ENCODE measurements around the gene CACNA1H. TPM values are rescaled to one million over a fixed set of nuclear protein-coding genes. Genes with fewer than 3 reads are reported as not detected.
A peak's percentile ranks its signal among the peaks of the same experiment; 100 is the strongest.

Gene CACNA1H
- total RNA-seq, 4 donors from 2014 or later: 225 to 361 (median 259) TPM

- Histone ChIP-seq H3K27ac (replicated peaks in 1 of 4) (peak overlapping the region; percentile 77 to 88 (median 83)), H3K4me1 (peaks cover 0 to 77% (median 67%) of the 10 kb centered on the region in 4 donors)
- intact Hi-C loops (cut with DNase I): loop anchor here (2.0 to 5.0 kb wide), 2 partner anchors 42 to 87 kb away; partner anchors contain the start of gene CACNA1H
Observed at GRCh38 chr16:1193825-1194581, 41.1 kb downstream of the CACNA1H start.

GRCh38 chr16:1194665-1195392 is 41.9 kb downstream of the CACNA1H start:
- no peak for DNase-seq (ENCODE audit: extremely low spot score)
- WGBS: 48% methylated on average over 19 of the region's 61 CpGs
- Histone ChIP-seq H3K4me3 (peak overlapping the region in 1 of 4 donors; percentile 7), H3K27me3 (peaks cover 0 to 3% (median 0%) of the 10 kb centered on the region in 4 donors), H3K9me3 (no peaks in the 10 kb centered on the region), H3K4me1 (peaks cover 0 to 73% (median 64%) of the 10 kb centered on the region in 4 donors), H3K27ac (replicated peaks in 1 of 4) (peak overlapping the region; percentile 77 to 88 (median 83)), H3K36me3 (peaks cover 0 to 25% (median 13%) of the 10 kb centered on the region in 4 donors)
- peak; percentile 86 to 92 (median 87) for TF ChIP-seq CTCF (IDR thresholded peaks at IDR 0.05)
- peak in 1 of 2 donors; percentile 18 for TF ChIP-seq POLR2AphosphoS5 (IDR thresholded peaks at IDR 0.05)
- no peak for TF ChIP-seq EP300 (IDR thresholded peaks at IDR 0.05)
- no peak for TF ChIP-seq POLR2A (IDR thresholded peaks at IDR 0.05; ENCODE audit: low read depth)
- intact Hi-C loops (cut with DNase I): loop anchor here (2.0 to 5.0 kb wide), 2 partner anchors 43 to 88 kb away; partner anchors contain the start of gene CACNA1H

More at GRCh38 chr16:1193825-1194581, 41.1 kb downstream of the CACNA1H start:
- Histone ChIP-seq H3K9me3 (no peaks in the 10 kb centered on the region), H3K36me3 (peaks cover 0 to 23% (median 13%) of the 10 kb centered on the region in 4 donors), H3K4me3 (peak overlapping the region in 1 of 4 donors; percentile 7), H3K27me3 (peaks cover 0 to 3% (median 0%) of the 10 kb centered on the region in 4 donors)
- DNase-seq (ENCODE audit: extremely low spot score): no peak
- no peak for TF ChIP-seq CTCF (IDR thresholded peaks at IDR 0.05)
- no peak for TF ChIP-seq POLR2A (IDR thresholded peaks at IDR 0.05; ENCODE audit: low read depth)
- WGBS: 58% methylated on average over 18 of the region's 29 CpGs

- Histone ChIP-seq H3K9me3 (no peaks in the 10 kb centered on the region), H3K36me3 (peaks cover 0 to 30% (median 16%) of the 10 kb centered on the region in 4 donors), H3K4me3 (no peak overlapping the region), H3K27ac (replicated peaks in 1 of 4) (peak overlapping the region; percentile 27 to 88 (median 81)), H3K4me1 (peaks cover 0 to 68% (median 59%) of the 10 kb centered on the region in 4 donors), H3K27me3 (peaks cover 0 to 3% (median 0%) of the 10 kb centered on the region in 4 donors)
- TF ChIP-seq POLR2AphosphoS5 (IDR thresholded peaks at IDR 0.05): no peak
- TF ChIP-seq POLR2A (IDR thresholded peaks at IDR 0.05; ENCODE audit: low read depth): no peak
- no peak for TF ChIP-seq CTCF (IDR thresholded peaks at IDR 0.05)
- TF ChIP-seq EP300 (IDR thresholded peaks at IDR 0.05): no peak
- no peak for DNase-seq (ENCODE audit: extremely low spot score)
- WGBS: 50% methylated on average over 5 of the region's 14 CpGs
- intact Hi-C loops (cut with DNase I): loop anchor here (2.0 kb wide), 1 partner anchor 89 kb away; no protein-coding TSS in a partner anchor
Observed at GRCh38 chr16:1195393-1195666, 42.4 kb downstream of the CACNA1H start.

GRCh38 chr16:1196494-1196893 is 43.6 kb downstream of the CACNA1H start:
- Histone ChIP-seq H3K4me1 (peaks cover 0 to 57% (median 48%) of the 10 kb centered on the region in 4 donors), H3K4me3 (no peak overlapping the region), H3K27ac (replicated peaks in 1 of 4) (peak overlapping the region in 3 of 4 donors; percentile 77 to 88 (median 85)), H3K36me3 (peaks cover 0 to 41% (median 28%) of the 10 kb centered on the region in 4 donors), H3K27me3 (peaks cover 0 to 3% (median 0%) of the 10 kb centered on the region in 4 donors), H3K9me3 (no peaks in the 10 kb centered on the region)
- 75% methylated on average over 11 of the region's 11 CpGs for WGBS
- DNase-seq (ENCODE audit: extremely low spot score): no peak
- TF ChIP-seq CTCF (IDR thresholded peaks at IDR 0.05): no peak
- no peak for TF ChIP-seq EP300 (IDR thresholded peaks at IDR 0.05)
- TF ChIP-seq POLR2A (IDR thresholded peaks at IDR 0.05; ENCODE audit: low read depth): no peak
- no peak for TF ChIP-seq POLR2AphosphoS5 (IDR thresholded peaks at IDR 0.05)
- intact Hi-C loops (cut with DNase I): no loop called here
